Measurements from ENCODE around the gene C1orf50.
A peak's percentile ranks its signal among the peaks of the same experiment; 100 is the strongest.
"Not testable (repeated sequence)": the region's sequence is repeated elsewhere in the genome, so short reads cannot be mapped to it uniquely, and the experiment has no call there.

The C1orf50 gene

DNA sequence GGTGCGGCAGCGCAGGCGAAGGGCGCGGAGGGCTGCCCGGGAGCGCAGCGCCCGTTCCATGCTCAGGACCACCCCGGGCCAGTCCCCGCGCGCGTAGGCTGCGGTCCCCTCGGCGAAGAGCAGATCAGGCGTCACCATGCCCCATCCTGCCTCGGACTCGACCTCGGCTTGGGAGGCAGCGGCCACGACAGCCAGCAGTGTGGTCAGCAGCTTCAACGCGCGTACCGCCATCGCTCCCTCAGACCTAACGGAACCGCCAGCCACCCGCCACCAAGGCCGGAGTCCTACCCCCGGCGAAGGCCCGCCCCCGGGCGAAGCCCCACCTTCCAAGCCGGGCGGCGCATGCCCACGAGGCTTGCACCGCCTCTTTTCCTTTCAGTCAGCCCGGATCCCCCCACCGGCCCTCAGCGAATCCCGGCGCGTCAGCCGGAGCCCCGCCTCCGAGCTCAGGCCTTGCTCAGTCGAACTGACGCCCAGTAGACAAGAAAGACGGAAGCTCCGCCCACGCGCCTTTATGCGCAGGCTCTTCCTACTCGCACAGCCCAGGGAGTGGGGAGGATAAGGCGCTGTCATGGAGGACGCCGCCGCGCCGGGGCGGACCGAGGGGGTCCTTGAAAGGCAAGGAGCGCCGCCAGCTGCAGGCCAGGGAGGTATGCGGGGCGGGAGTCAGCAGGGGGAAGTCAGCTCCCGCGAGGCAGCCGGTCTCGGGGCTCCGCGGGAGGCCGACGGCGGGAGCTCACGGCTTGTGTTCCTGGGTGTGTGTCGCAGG, at the start of gene C1orf50, which contains the start of gene P3H1:
TSS of gene C1orf50 (plus strand) at position 509 of the 769 bp plus-strand sequence. CDS start at position 572, 63 bp downstream.
TSS of gene P3H1 (minus strand) at position 288 of the 769 bp plus-strand sequence. CDS start at position 231, 57 bp downstream.
- H3K9me3 ChIP-seq (ENCODE audit: control insufficient read depth, insufficient read depth, low read length), result no peaks in the 10 kb centered on the region
- H3K4me1 ChIP-seq (ENCODE audit: insufficient read depth, low read length), result peaks cover 10% of the 10 kb centered on the region
- H3K36me3 ChIP-seq (ENCODE audit: insufficient read depth, low read length), result no peaks in the 10 kb centered on the region
- peak within 1 kb of the TSS; percentile 95 for H3K9ac ChIP-seq (ENCODE audit: low read depth, low read length)

DNA sequence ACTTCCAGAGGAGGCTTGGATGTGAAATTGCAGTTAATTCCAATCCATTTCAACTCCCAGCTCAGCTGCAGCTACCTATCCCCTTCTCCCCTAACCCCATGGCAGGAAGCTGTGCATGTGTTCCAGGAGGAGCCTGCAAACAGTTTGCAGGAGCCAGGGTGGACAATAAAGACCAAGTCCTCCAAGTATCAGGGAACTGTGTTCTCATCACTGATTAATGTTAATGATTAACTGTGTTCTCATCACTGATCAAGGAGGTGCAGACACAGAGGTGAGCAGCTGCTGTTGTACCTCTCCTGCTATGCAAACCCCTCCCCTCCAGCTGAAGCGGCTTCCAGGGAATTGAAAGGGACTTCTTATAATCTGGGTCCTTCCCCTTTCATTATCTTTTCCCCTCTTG, 46.2 kb upstream of the C1orf50 start:
- no peaks in the 10 kb centered on the region for H3K9me3 ChIP-seq (ENCODE audit: control insufficient read depth, insufficient read depth, low read length)
- H3K4me1 ChIP-seq (ENCODE audit: insufficient read depth, low read length), result 0 out of 2 replicates have a peak, but pooled peaks cover 2% of the 10 kb centered on the region
- H3K36me3 ChIP-seq (ENCODE audit: insufficient read depth, low read length), result no peaks in the 10 kb centered on the region
- H3K9ac ChIP-seq (ENCODE audit: low read depth, low read length), result no peak overlapping the region

DNA sequence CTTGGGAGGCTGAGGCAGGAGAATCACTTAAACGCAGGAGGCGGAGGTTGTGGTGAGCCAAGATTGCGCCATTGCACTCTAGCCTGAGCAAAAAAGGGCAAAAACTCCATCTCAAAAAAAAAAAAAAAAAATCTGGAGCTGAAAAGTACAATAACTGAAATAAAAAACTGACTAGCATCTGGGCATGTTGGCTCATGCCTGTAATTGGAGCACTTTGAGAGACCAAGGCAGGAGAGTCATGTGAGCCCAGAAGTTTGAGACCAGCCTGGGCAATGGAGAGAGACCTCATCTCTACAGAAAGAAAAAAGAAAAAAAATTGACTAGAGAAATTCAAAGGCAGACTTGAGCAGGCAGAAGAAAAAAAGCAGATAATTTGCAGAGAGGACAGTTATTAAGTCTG, 45.1 kb upstream of the C1orf50 start:
- no peaks in the 10 kb centered on the region for H3K36me3 ChIP-seq (ENCODE audit: insufficient read depth, low read length)
- no peak overlapping the region for H3K9ac ChIP-seq (ENCODE audit: low read depth, low read length)
- no peaks in the 10 kb centered on the region for H3K9me3 ChIP-seq (ENCODE audit: control insufficient read depth, insufficient read depth, low read length)
- H3K4me1 ChIP-seq (ENCODE audit: insufficient read depth, low read length), result 0 out of 2 replicates have a peak, but pooled peaks cover 2% of the 10 kb centered on the region

DNA sequence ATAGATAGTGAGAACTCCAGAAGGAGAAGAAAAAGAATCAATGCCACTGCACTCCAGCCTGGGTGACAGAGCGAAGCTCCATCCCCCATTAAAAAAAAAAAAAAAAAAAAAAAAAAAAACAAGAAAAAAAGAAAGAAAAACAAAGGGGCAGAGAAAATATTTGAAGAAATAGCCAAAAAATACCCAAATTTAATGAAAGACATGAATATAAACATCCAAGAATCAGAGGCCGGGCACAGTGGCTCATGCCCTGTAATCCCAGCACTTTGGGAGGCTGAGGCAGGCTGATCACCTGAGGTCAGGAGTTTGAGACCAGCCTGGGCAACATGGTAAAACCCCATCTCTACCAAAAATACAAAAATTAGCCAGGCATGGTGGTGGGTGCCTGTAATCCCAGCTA, 44.6 kb upstream of the C1orf50 start:
- H3K36me3 ChIP-seq (ENCODE audit: insufficient read depth, low read length); H3K9ac ChIP-seq (ENCODE audit: low read depth, low read length); H3K9me3 ChIP-seq (ENCODE audit: control insufficient read depth, insufficient read depth, low read length); H3K4me1 ChIP-seq (ENCODE audit: insufficient read depth, low read length): not testable (repeated sequence)

DNA sequence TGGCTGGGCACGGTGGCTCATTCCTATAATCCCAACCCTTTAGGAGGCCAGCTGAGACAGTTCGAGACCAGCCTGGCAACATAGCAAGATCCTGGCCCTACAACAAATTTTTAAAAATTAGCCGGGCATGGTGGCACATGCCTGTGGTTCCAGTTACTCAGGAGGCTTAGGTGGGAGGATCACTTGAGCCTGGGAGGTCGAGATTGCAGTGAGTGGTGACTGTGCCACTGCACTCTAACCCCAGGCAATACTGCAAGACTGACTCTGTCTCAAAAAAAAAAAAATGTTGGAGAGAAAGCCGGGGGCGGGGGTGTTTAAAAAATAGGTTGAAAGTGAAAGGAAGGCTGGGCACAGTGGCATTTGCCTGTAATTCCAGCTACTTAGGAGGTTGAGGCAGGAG, 43.5 kb upstream of the C1orf50 start:
- Histone ChIP-seq H3K36me3 (ENCODE audit: insufficient read depth, low read length) (no peaks in the 10 kb centered on the region), H3K9me3 (ENCODE audit: control insufficient read depth, insufficient read depth, low read length) (no peaks in the 10 kb centered on the region), H3K9ac (ENCODE audit: low read depth, low read length) (no peak overlapping the region), H3K4me1 (ENCODE audit: insufficient read depth, low read length) (0 out of 2 replicates have a peak, but pooled peaks cover 2% of the 10 kb centered on the region)

DNA sequence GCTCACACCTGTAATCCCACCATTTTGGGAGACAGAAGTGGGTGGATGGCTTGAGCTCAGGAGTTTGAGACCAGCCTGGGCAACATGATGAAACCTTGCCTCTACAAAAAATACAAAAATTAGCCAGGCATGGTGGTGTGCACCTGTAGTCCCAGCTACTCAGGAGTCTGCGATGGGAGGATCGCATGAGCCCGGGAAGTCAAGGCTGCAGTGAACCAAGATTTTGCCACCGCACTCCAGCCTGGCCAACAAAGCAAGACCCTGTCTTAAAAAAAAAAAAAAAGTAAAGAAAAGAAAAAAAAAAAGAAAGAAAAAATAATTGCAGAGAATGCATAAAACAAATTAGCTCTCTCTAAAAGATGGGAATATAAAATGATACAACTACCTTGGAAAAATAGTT, 41.2 kb upstream of the C1orf50 start:
- not testable (repeated sequence) for H3K36me3 ChIP-seq (ENCODE audit: insufficient read depth, low read length)

DNA sequence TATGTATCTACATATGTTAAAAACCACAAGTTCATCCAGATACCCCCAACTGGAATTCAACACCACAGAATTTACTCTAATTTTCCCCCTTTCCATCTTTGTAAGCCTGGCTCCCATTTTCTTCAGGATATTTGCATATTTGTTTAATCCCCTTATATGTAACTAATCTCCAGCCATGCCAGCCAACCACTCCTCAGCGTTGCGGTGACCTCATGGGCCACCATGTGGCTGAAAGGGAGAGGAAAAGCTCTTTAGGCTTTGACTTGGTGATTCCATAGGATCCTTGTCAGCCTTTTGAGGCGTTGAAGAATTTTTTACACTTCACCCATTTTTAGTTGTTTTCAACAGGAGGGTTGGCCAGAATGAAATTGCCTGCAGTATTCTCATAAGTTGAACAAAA, 37.0 kb upstream of the C1orf50 start:
- peaks cover 14% of the 10 kb centered on the region; the same call in 1 of the 2 replicates for H3K4me1 ChIP-seq (ENCODE audit: insufficient read depth, low read length)
- no peak overlapping the region for H3K9ac ChIP-seq (ENCODE audit: low read depth, low read length)
- H3K36me3 ChIP-seq (ENCODE audit: insufficient read depth, low read length), result no peaks in the 10 kb centered on the region
- no peaks in the 10 kb centered on the region for H3K9me3 ChIP-seq (ENCODE audit: control insufficient read depth, insufficient read depth, low read length)

More for the DNA sequence above, 41.2 kb upstream of the C1orf50 start:
- not testable (repeated sequence) for H3K4me1 ChIP-seq (ENCODE audit: insufficient read depth, low read length); H3K9ac ChIP-seq (ENCODE audit: low read depth, low read length); H3K9me3 ChIP-seq (ENCODE audit: control insufficient read depth, insufficient read depth, low read length)

DNA sequence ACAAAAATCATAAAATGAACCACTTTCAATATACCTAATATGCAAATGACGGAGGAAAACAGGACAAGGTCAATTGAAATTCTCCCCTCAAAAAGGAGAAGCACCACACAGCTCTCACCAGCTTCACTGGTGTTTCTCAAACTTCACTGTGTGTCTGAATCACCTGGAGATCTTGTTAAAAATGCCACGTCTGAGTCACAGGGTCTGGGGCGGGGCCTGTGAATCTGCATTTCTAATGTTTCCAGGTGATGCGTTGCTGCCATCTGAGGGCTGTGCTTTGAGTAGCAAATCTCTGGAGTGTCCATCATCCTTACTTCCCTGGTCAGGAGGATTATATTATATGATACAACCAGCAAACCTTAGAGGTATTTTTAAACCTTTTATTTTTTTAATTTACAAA, 36.1 kb upstream of the C1orf50 start:
- Histone ChIP-seq H3K9me3 (ENCODE audit: control insufficient read depth, insufficient read depth, low read length) (no peaks in the 10 kb centered on the region), H3K4me1 (ENCODE audit: insufficient read depth, low read length) (peaks cover 14% of the 10 kb centered on the region; the same call in 1 of the 2 replicates), H3K36me3 (ENCODE audit: insufficient read depth, low read length) (no peaks in the 10 kb centered on the region), H3K9ac (ENCODE audit: low read depth, low read length) (no peak overlapping the region)

DNA sequence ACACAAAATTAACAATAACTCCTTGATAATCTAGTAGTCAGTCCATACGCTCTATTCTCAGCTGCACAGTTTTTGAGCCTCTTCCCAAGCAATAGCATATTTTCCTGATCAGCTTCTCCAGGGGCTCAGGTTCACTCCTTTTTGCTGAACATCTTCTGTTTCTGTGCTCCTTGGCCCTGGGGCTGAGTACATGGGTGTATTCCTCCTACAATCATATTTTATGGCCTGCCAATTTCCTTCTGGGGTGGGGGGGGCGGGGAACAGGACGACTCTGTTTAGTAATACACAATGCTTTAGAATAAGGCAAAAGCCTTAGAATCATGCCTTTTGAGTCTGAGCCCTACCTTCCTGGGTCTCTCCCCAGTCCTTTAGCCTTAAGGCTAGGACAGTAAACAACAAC, 35.5 kb upstream of the C1orf50 start:
- H3K9ac ChIP-seq (ENCODE audit: low read depth, low read length), result no peak overlapping the region
- no peaks in the 10 kb centered on the region for H3K36me3 ChIP-seq (ENCODE audit: insufficient read depth, low read length)
- no peaks in the 10 kb centered on the region for H3K9me3 ChIP-seq (ENCODE audit: control insufficient read depth, insufficient read depth, low read length)
- H3K4me1 ChIP-seq (ENCODE audit: insufficient read depth, low read length), result peaks cover 14% of the 10 kb centered on the region; the same call in 1 of the 2 replicates

DNA sequence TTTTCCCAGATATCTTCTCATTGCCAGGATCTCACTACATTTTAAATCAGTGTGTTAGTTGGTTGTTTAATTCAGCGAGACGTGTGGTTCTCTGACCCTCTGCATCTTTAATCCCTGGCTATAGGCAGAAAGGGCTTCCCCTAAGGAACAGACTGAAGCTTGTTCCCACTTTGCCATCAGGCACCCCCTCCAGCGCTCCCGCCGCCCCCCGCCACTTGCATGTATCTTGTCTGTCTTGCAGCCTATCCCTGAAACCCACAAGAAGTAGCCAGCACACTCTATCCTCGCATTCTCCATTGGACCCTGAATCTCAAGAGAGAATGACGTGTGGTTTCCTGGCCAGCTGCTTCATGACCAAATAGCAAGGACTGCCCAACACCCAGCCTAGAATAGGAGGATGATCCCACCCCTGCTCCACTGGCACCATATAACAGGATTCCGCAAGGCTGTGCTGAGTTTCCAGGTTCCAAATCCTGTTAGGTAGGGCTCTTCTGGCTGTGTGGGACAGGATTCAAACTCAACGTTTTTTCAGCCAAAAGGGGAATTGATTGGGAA, 34.8 kb upstream of the C1orf50 start:
- Histone ChIP-seq H3K9me3 (ENCODE audit: control insufficient read depth, insufficient read depth, low read length) (no peaks in the 10 kb centered on the region), H3K36me3 (ENCODE audit: insufficient read depth, low read length) (no peaks in the 10 kb centered on the region), H3K4me1 (ENCODE audit: insufficient read depth, low read length) (peaks cover 14% of the 10 kb centered on the region; the same call in 1 of the 2 replicates), H3K9ac (ENCODE audit: low read depth, low read length) (no peak overlapping the region)

DNA sequence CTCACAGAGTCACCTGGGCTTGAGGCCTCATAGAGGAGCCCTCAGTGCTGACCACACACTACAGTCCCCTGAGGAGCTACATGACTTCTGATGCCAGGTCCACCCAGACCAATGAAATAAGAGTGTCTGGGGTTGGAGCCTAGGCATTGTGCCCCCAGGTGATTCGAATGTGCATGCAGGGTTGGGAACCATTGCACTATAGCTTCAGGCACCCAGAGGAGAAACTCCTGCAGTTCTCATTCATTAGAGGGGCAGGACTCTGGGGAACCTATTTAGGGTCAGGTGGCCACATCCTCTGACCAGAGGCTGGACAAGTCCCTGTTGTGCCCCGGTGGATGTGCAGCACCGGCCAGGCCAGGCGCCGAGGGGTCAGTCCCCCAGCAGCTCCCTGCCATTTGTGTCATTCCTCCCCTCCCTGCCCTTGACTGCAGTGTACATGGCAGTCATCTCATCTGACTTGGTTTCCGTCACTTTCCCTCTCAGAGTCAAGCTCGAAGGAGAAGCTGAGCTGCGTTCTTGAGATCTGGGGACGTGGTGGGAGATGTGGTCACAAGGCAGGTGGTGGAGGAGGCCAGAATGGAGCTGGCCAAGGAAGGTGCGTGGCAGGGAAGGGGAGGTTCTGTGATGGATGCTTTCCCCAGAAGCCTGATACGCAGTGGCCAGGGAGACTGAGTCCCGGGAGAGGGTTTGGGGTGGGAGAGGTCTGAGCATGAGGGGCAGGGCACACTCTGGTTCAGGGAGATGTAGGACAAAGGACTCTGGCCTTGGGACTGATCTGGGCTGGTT, 33.4 kb upstream of the C1orf50 start:
- H3K36me3 ChIP-seq (ENCODE audit: insufficient read depth, low read length), result no peaks in the 10 kb centered on the region
- H3K9ac ChIP-seq (ENCODE audit: low read depth, low read length), result no peak overlapping the region
- H3K9me3 ChIP-seq (ENCODE audit: control insufficient read depth, insufficient read depth, low read length), result no peaks in the 10 kb centered on the region
- H3K4me1 ChIP-seq (ENCODE audit: insufficient read depth, low read length), result peaks cover 14% of the 10 kb centered on the region; the same call in 1 of the 2 replicates

DNA sequence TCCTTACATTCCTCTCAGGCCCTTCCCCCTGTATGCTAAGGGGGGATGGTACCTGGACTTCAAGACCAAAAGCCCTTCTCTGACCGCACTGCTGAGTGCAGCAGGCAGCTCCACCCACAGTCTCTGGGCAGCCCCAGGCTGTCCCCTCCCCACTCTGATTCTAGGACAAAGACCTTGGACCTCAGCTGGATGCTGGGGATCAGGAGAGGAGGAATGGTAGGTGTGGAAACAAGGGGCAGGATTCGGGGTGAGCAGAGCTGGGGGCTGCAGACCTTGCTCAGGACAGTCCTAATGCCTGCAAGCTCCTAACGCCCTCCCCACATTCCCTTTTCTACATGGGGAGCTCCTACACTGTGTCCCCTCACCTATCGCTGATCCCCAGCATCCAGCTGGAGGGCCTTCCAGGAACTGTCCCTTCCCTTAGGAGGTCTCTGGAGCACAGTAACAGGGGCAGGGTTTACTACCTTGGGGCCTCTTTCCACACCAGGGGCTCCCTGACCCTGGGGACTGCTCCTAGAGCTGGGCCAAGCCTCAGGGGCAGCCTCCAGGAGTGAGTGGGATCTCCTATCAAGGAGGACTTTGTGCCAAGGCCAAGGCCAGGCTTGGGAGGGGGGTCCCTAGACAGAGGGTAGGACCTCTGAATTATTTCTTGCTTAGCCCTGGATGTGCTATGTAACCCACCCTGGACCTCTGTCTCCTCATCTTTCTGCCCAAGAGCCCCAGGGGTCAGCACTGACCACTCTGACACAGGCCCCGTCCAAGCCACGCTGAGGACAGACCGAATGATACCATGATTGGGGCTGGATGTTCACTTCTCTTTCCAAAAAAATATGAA, 32.6 kb upstream of the C1orf50 start:
- Histone ChIP-seq H3K36me3 (ENCODE audit: insufficient read depth, low read length) (no peaks in the 10 kb centered on the region), H3K9ac (ENCODE audit: low read depth, low read length) (no peak overlapping the region), H3K4me1 (ENCODE audit: insufficient read depth, low read length) (peaks cover 22% of the 10 kb centered on the region; the same call in 1 of the 2 replicates), H3K9me3 (ENCODE audit: control insufficient read depth, insufficient read depth, low read length) (no peaks in the 10 kb centered on the region)

DNA sequence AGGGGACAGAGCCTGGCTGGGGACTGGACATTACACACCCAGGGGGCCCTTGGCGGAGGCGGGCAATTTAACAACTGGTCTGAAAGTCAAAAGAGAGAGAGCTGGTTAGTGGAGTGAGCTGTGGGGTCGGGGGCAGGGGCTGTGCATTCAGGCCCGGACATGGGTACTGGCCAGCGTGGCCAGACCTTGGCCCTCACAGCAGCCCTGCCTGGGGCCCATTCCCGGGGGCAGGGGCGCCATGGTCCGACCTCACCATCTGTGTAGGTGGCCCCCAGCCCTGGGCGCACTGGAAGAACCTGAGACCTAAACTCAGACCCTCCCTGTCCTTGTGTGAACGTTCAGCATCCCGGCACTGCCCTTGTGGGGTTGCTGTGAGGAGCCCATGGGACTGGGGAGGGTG, 32.0 kb upstream of the C1orf50 start:
- H3K36me3 ChIP-seq (ENCODE audit: insufficient read depth, low read length), result no peaks in the 10 kb centered on the region
- H3K4me1 ChIP-seq (ENCODE audit: insufficient read depth, low read length), result peaks cover 24% of the 10 kb centered on the region; the same call in 1 of the 2 replicates

More for the DNA sequence above, 32.0 kb upstream of the C1orf50 start:
- Histone ChIP-seq H3K9me3 (ENCODE audit: control insufficient read depth, insufficient read depth, low read length) (no peaks in the 10 kb centered on the region), H3K9ac (ENCODE audit: low read depth, low read length) (no peak overlapping the region)
